Measurements from ENCODE around the gene SUPT6H.
"Not testable (repeated sequence)": the region's sequence is repeated elsewhere in the genome, so short reads cannot be mapped to it uniquely, and the experiment has no call there.

SUPT6H gene

GRCh38 chr17:28733346-28733745 lies 71.3 kb downstream of the SUPT6H start:
- no peak for DNase-seq (ENCODE audit: low read depth)
- H3K4me3 ChIP-seq (ENCODE audit: low read depth, low read length) = no peak overlapping the region
- no peak for TF ChIP-seq CTCF (IDR thresholded peaks at IDR 0.05; ENCODE audit: control insufficient read depth, extremely low read depth, insufficient read depth)

GRCh38 chr17:28734712-28735241 lies 72.8 kb downstream of the SUPT6H start:
- H3K4me3 ChIP-seq (ENCODE audit: low read depth, low read length) = no peak overlapping the region
- TF ChIP-seq CTCF (IDR thresholded peaks at IDR 0.05; ENCODE audit: control insufficient read depth, extremely low read depth, insufficient read depth) = no peak
- DNase-seq (ENCODE audit: low read depth) = no peak

DNA sequence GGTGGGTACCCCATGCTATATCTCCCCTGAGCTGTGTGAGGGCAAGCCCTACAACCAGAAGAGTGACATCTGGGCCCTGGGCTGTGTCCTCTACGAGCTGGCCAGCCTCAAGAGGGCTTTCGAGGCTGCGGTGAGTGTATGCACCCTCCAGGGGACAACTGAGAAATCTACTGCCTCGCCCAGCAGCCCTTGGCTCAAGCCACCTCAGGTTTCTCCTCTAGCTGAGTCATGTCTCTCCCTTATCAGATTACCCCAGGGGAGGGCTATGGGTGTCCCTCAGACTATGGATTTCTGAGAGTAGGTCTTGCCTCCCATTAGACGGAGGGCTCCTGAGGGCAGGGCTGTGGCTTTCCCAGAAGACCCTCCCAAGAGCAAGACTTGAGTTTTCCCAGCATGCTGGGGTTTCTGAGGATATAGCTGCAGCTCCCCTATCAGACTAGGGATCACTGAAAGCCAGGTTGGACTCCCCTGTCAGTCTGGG lies 73.3 kb downstream of the SUPT6H start:
- no peak overlapping the region for H3K4me3 ChIP-seq (ENCODE audit: low read depth, low read length)
- no peak for TF ChIP-seq CTCF (IDR thresholded peaks at IDR 0.05; ENCODE audit: control insufficient read depth, extremely low read depth, insufficient read depth)
- DNase-seq (ENCODE audit: low read depth) = no peak

DNA sequence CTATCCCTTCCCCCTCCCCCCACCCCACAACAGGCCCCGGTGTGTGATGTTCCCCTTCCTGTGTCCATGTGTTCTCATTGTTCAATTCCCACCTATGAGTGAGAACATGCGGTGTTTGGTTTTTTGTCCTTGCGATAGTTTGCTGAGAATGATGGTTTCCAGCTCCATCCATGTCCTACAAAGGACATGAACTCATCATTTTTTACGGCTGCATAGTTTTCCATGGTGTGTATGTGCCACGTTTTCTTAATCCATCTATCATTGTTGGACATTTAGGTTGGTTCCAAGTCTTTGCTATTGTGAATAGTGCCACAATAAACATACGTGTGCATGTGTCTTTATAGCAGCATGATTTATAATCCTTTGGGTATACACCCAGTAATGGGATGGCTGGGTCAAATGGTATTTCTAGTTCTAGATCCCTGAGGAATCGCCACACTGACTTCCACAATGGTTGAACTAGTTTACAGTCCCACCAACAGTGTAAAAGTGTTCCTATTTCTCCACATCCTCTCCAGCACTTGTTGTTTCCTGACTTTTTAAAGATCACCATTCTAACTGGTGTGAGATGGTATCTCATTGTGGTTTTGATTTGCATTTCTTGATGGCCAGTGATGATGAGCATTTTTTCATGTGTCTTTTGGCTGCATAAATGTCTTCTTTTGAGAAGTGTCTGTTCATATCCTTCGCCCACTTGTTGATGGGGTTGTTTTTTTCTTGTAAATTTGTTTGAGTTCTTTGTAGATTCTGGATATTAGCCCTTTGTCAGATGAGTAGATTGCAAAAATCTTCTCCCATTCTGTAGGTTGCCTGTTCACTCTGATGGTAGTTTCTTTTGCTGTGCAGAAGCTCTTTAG lies 74.1 kb downstream of the SUPT6H start:
- DNase-seq (ENCODE audit: low read depth); H3K4me3 ChIP-seq (ENCODE audit: low read depth, low read length): not testable (repeated sequence)

DNA sequence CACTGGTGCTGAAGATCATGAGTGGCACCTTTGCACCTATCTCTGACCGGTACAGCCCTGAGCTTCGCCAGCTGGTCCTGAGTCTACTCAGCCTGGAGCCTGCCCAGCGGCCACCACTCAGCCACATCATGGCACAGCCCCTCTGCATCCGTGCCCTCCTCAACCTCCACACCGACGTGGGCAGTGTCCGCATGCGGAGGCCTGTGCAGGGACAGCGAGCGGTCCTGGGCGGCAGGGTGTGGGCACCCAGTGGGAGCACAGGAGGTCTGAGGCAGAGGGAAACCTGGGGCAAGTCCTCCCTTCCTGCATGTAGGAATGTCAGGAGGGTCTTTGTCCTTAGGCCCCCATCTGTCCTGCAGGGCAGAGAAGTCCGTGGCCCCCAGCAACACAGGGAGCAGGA lies 75.3 kb downstream of the SUPT6H start:
- DNase-seq (ENCODE audit: low read depth) = no peak
- H3K4me3 ChIP-seq (ENCODE audit: low read depth, low read length) = no peak overlapping the region
- TF ChIP-seq CTCF (IDR thresholded peaks at IDR 0.05; ENCODE audit: control insufficient read depth, extremely low read depth, insufficient read depth) = no peak

DNA sequence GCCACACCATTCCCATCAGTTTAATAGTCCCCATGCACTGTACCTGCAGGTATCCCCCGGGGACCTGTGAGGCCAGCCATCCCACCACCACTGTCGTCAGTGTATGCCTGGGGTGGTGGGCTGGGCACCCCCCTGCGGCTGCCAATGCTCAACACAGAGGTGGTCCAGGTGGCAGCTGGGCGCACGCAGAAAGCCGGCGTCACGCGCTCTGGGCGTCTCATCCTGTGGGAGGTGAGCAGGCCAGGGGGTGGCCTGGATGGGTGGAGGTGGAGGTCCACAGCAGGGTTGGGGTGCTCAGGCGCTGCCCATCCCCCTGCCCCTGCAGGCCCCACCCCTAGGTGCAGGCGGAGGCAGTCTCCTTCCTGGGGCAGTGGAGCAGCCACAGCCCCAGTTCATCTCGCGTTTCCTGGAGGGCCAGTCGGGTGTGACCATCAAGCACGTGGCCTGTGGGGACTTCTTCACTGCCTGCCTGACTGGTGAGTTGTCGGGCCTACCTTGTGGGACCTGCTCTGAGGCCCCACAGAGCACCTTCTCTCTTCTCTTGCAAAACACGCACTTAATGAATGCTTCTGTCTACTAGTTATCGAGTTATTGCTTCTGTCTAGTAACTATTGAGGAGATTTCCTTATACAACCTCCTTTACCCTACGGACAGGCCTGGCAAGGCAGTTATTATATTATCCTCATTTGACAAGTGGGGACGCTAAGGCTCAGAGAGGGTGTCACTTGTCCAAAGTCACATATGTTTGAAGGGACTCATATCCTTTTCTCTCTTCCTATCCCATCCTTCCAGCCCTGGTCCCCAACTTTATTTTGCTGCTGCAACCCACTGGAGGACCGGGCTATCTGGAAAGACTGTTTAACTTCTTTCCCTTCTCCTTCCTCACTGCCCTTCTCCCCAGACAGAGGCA lies 76.0 kb downstream of the SUPT6H start:
- no peak for DNase-seq (ENCODE audit: low read depth)
- H3K4me3 ChIP-seq (ENCODE audit: low read depth, low read length) = no peak overlapping the region
- no peak for TF ChIP-seq CTCF (IDR thresholded peaks at IDR 0.05; ENCODE audit: control insufficient read depth, extremely low read depth, insufficient read depth)
